ENCODE measurements around the gene CAPN11.
"Not testable (repeated sequence)": the region's sequence is repeated elsewhere in the genome, so short reads cannot be mapped to it uniquely, and the experiment has no call there.

The CAPN11 gene

DNA sequence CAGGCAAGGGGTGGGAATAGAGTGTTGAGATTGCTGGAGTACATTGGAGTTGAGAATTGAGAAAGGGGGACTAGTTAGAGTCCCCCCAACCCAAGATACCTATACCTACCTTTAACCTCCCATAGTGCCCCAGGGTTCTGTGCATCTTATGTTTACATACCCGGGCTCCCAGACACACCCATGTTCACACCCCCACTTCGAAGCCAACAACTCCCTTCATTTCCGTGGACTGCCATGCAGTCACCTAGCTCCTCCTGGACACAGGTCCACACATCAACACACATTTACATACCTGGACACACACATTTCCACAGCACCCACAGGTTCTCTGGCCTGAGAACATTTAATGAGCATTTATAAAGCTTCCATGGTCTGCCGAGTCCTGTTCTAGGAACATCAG, 26.1 kb upstream of the CAPN11 start:
- DNase-seq = no peak

DNA sequence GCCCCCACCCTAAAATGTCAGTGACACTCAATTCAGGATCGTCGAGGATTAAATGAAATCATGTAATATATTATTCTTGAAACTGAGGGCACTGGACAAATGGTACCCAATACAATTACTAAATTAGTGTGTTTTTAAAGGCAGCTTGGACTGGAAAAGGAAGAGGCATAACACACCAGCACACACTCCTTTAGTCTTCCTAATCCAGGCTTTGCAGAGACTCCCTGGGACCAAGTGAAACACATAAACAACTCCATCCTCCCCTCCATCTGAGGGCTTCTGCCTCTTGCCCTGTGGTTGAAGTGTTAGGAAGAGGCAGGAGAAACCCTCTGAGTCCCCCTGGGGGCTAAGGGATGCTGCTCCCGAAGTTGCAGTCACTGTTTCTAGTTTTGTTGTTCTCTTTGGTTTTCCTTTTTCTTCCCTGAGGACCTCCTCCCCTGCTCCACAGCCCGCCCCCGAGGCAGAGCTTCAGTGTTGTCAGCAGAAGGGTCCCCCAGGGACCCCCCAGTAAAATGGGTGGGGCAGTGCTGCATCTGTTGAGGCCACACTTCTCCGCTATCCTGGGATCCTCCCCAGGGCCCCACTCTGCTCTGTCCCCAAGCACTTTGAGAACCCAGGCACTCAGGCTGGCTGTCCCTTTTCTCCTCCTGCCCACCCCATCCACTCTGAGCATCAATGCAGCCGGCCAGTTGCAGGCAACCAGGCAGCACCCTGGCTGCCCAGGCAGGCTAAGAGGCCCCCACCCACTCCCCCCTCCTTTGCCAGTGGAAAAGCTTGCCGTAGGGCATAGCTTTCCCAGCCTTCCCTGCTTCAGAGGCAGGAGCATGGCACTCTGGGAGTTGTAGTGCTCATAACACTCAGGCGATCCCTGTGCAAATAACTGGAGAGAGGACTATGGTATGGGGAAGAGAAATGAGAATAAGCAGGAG, 25.4 kb upstream of the CAPN11 start:
- peak in 1 of 2 experiments; percentile 25 for DNase-seq

DNA sequence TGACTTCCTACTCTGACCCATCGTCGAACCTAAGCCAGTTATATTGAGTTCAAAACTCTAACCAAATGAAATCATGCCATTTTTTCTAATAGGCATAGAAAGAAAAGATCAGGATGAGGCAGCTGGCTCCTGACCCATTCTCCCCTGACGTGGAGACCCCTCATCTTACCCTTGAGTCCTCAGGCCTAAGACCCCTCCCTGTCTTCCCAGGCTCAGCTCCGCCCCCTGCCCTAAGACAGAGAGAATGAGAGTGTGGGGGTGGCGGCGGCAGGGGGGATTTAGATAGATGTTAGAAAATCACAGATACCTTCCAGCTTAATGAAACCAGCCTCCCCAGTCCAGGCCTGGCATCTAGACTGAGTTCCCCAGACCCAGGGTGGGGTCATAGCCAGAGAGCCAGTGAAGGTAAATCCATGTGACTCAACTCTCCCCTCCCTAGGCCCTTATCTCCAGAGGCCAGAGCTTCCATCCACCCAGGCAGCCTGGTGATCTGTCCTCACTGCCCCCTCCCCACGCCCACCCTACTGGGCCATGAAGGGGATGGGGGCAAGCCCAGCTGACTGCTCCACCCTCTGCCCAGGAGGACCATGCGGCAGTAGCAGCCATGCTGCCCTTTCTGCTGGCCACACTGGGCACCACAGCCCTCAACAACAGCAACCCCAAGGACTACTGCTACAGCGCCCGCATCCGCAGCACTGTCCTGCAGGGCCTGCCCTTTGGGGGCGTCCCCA, 24.5 kb upstream of the CAPN11 start:
- DNase-seq = no peak

DNA sequence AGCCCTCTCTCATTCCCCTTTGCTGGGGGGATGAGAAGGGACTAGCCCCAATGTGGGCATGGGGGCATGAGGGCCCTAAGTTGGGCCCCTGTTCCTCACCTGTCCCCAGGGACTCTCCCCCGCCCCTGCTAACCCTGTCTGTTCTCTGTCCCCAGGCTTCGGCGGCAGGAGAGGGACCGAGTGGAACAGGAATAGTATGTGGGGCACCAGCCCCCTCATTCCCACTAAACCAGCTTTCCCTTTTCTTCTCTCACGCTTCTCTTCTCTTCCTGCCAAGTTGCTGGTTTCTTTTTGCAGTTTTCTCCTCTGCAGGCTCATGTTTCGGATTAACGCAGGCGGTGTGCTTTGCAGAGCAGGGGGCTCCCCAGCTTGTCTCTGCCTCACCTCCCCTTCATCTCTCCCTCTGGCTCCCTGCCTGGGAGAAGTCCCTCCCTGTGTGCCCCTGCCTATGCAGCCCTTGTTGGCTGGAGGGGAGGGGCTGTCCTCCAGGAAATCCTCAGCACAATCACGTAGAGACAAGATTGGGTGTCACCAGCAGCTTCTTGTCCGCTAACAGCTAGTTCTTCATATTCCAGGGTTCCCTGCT, 23.4 kb upstream of the CAPN11 start:
- DNase-seq = no peak

DNA sequence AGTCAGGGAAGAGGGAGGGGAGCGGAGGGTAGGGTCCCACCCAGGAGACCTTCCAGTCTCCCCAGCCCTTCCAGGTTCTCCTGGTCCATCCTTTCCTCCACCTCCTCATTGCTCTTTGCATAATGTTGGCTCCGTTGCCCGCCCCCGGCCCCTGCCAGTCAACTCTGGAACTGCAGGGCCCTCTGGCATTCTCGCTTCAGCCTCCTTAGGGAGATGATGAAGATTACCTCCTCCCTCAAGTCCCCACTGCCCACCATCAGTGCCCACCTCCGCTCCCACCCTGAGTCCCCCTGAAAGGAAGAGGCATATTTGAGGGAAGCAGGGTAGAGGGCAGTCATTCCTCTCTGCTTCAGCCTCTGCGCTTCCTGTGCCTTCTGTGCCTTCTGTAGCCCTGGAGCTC, 22.7 kb upstream of the CAPN11 start:
- no peak for DNase-seq

DNA sequence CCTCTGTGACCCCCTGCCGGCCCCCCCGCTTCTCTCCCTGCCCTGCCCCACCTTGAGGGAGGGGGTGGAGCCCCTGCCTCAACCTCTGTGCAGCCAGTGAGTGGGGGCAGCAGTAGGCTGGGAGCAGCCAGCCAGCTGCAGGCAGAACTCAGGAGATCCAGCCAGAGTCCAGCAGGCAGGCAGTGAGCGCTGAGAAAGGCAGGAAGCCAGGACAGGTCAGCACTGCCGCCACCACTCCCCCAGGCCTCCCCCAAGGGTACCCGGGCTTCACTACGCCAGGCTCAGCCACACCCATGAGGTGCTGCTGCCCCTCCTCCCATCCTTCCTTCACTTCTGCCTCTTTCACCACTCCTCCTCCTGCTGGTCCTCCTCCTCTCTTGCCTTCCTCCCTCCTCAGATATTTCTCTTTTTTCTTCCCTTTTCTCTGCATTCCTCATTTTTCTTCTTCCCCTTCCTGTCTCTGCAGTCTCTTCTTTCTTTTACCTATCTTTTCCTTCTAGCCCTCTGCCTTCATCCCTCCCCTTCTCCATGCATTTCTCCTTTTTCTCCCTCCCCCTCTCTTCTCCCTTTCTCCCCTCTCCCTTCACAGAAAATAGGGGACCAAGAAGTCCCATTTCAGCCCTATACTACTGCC, 19.8 kb upstream of the CAPN11 start:
- DNase-seq = no peak

DNA sequence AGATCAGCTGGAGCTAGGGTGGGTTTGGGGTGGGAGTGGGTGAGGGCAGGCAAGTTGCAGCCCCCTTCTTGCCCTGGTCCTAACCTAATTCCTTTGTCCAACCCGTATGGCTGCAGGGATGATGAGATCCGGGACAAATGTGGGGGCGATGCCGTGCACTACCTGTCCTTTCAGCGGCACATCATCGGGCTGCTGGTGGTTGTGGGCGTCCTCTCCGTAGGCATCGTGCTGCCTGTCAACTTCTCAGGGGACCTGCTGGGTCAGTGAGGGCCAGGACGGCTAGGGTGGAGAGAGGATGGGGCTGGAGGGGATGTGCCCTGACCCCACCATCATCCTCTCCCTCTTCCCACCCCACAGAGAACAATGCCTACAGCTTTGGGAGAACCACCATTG, 19.3 kb upstream of the CAPN11 start:
- no peak for DNase-seq

DNA sequence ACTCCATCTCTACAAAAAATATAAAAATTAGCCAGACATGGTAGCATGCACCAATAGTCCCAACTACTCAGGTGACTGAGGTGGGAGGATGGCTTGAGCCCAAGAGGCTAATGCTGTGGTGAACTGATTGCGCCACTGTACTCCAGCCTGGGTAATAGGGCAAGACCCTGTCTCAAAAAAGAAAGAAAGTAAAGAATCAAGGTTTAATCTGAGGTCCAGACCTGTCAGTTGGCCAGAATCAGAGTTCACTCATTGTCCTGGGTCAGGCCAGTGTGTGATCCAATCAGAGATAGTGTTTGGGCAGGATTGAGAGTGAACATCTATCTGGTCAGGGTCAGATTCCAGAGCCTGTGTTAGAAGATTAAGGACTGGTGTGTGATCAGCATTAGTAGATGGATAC, 15.8 kb upstream of the CAPN11 start:
- no peak for DNase-seq

DNA sequence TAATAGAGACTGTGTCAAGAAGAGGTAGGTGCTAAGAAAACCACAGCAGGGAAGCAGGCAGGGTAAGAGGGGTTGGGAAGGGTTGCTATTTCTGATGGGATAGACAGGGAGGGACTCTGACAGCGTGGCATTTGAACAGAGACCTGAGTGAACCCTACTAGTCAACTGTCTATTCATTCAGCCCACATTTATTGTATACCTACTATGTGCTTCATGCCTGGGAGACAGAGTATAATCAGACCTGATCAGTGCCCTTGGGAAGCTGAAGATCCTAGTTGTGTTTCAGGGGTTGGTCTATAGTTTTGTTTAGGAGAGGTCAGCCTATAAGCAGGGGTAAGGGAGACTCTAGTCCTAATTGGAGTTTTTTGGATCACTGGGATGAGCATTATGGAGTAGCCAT, 14.9 kb upstream of the CAPN11 start:
- DNase-seq = no peak

DNA sequence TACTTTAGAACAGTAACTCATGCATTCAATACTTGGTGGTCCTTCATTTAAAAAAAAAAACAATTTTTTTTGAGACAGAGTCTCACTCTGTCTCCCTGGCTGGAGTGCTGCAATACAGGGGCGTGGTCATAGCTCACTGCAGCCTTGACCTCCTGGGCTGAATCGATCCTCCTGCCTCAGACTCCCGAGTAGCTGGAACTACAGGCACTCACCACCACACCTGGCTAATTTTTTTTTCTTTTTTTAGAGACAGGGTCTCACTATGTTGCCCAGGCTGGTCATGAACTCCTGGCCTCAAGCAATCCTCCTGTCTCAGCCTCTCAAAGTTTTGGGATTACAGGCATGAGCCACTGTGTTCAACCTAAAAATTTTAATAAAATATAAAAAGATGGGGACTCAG, 14.1 kb upstream of the CAPN11 start:
- DNase-seq = not testable (repeated sequence)

DNA sequence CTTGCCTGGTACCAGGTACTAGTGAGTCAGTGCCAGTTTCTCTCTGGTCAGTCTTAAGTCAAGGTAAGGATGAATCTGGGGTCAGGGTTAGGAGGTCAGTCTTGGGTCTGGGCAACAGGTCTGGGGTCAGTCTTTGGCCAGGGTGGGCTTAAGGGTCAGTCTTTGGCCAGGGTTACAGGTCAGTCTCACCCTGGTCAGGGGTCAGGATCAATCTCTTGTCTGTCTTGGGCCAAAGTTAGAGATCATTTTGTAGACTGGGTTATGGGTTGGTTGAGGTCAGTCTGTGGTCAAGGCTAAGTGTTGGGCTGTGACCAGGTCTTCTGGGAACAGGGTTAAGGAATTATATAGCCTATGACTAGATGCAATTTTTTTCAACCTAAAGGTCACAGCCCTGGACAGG, 12.8 kb upstream of the CAPN11 start:
- no peak for DNase-seq

DNA sequence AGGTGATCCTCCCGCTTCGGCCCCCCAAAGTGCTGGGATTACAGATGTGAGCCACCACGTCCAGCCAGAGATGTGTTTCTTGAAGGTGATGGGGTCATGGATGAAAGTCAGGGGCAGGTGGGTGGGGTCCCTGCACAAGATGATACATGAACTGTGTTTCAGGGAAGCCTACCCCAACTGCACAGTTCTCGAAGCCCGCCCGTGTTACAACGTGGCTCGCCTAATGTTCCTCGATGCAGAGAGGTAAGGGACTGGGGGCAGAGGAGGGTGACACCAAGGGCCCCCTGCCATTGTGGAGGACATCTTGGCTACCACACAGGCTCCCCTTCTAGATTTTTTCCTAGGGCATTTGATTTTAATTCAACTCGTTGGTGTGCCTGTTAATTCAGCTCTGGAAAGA, 11.9 kb upstream of the CAPN11 start:
- no peak for DNase-seq

DNA sequence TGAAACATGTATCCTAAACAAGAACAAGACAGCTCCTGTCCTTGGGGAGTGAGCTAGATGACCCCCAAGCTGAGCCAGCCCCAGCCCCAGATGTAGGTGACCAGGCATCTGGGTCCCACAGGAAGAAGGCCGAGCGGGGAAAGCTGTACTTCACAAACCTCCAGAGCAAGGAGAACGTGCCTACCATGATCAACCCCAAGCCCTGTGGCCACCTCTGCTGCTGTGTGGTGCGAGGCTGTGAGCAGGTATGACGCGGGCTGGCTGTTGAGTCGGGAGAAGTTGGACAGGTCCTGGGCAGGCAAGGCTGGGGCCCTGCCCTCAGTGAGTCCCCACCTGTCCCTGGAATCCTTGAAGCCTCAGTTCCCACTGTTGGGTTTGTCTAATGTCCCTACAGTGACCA, 11.4 kb upstream of the CAPN11 start:
- no peak for DNase-seq

DNA sequence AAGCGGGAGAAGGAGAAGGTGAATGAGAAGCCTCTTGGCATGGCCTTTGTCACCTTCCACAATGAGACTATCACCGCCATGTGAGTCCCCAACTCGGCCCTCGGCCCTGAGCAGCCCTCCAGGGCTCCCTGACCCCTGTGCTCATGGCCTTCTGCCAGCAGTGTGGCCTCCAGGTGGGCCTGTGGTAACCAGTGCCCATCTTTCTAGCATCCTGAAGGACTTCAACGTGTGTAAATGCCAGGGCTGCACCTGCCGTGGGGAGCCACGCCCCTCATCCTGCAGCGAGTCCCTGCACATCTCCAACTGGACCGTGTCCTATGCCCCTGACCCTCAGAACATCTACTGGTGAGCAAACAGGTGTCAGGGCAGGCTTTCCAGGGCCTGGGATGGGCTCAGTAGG, 10.3 kb upstream of the CAPN11 start:
- DNase-seq = no peak

DNA sequence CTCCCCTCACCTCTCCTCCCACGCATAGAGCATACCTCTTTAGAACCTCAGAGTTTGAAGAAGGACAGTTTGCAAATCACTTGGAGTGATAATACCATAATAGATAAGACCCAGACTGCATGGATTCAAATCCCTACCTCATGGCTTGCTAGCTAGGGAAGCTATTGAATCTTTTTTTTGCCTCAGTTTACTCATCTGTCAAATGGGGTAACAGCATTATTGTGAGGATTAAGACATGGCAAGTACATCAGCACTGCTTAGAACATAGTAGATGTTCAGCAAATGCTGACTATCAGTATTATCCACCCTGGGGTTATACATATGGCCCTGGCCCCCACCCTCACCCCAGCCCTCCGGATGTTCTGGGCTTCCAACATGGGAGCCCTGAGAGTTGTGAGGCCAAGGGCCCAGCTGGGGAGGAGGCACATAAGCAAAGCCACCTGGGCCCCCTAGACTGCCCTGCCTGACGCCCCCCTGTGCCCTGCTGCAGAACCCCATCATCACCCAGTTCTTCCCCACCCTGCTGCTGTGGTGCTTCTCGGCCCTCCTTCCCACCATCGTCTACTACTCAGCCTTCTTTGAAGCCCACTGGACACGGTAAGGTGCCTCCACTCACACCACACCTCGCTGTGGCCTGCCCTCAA, 9.1 kb upstream of the CAPN11 start:
- DNase-seq = no peak

DNA sequence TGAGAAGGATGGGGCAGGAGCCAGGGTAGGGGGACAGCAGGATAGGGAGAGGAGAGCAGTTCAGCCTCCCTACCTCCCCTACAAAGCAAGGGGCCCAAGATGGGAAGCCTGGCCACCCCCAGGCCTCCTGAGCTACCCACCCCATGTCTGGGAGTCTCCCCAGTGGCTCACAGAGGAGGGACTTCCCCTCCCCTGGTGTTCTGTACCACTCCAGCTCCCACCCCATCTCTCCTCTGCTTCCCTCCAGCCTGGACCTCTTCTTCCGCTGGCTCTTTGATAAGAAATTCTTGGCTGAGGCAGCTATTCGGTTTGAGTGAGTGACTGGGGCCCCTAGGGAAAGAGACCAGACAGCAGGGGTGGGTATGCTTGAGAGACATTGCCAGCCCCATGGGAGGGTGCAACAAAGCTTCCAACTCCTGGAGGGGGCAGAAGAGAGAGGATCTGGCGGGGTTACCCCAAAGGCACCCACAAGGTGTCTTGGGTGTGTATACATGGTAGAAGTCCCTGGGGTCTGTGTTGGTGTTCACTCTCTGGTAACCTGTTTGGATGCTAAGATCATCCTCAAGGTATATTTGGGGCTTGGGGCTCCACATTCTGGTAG, 8.2 kb upstream of the CAPN11 start:
- no peak for DNase-seq

DNA sequence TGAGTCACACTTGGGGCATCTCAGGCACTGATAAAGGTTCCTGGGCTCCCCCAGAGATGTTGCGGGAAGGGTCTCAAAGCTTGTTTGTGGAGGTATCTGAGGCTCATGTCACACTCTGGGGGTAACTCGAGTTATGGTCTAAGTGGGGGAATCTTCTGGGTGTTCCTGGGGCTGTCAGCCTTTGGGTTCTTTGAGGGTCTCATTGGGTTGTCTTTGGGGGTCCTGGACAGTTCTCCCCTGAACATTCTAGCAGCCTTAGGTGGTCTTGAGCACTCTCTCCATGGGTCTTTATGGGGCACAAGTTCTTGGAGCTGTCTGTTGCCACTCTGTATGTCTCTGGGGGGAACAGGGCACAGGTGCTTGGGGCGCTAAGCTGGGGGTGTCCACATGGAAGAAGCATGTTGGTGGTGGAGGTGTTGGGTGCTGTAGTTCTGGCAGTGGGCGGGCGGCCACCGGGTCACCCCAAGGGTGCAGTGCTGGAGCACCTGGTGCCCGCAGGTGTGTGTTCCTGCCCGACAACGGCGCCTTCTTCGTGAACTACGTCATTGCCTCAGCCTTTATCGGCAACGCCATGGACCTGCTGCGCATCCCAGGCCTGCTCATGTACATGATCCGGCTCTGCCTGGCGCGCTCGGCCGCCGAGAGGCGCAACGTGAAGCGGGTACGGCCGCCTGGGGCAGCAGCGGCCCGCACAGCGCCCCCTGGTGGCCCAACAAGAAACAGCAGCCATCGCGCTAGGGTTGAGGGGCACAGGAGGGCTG, 7.1 kb upstream of the CAPN11 start:
- no peak for DNase-seq

DNA sequence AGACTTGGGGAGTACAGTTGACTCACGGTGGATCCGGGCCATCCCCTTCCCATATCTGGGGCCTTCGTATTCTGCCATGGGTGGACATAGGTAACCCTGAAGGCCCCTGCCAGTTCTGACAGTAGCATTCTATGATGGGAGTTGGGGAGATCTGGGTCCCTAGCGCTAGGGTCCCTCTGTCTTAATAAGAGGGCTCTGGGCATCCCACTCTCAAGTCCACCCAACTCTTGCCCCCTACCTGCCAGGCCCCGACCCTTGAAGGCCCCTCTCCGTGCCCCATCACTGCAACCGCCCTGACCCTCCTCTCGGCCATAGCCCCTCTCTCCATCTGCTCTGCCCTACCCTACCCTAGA, 6.5 kb upstream of the CAPN11 start:
- DNase-seq = no peak

DNA sequence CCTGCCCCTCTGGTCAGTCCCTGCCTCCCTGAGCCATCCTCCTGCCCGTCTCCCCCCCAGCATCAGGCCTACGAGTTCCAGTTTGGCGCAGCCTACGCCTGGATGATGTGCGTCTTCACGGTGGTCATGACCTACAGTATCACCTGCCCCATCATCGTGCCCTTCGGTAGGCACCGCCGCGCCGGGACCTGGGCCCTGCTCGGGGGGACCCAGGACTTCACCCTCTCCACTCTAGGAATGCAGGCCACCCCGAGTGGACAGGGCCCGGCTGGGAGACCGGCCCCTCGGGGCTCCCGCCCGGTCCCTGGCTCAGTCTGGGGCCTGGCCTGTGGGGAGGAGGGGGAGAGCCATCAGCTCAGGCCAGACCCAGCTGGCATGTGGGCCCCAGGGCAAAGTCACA, 6.1 kb upstream of the CAPN11 start:
- DNase-seq = no peak

DNA sequence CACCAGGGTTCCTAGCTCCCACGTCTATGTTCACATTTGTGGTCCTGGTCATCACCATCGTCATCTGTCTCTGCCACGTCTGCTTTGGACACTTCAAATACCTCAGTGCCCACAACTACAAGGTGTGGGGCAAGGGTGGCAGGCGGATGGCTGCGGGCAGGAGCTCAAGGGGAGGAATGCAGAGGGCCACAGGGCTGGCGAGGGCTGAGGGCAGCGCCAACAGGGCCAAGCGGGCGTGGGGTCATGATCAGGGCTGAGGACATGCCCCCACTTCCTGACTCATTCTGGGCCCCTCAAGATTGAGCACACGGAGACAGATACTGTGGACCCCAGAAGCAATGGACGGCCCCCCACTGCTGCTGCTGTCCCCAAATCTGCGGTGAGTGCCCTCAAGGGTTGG, 4.6 kb upstream of the CAPN11 start:
- no peak for DNase-seq

DNA sequence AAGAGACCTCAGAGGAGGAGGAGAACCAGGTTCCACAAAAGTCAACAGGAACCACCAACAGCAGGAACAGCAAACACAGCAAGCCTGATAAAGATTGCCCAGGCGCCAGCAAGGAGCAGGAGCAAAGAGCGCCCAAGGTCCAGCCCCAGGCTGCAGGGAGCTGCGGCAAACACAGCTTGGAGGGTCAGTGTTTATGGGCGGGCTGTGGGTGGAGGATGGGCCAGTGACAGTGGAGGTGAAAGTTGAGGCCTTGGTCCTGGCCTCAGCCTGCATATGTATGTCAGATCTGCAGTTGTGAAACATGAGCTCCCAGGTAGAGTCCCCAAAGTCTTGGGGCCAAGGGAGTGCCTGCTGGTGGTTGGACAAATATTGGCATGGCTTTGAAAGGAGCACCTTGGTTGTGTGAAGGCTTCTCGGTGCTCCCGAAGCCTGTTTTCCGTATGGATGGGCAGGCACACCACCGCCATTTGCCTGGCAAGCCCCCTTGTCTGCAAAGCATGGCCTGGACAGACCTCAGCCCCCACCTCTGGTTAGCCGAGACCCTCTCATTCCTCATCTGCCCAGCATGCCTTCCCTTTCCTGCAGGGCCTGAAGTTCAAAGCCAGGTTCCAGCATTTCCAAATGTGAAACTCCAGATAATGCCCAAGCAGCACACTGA, 2.0 kb upstream of the CAPN11 start:
- no peak for DNase-seq
